ENCODE measurements around the gene PPP6R2.

GRCh38 chr22:50360578-50360977, 17.5 kb downstream of the PPP6R2 start:
- TF ChIP-seq, protein P1, sequence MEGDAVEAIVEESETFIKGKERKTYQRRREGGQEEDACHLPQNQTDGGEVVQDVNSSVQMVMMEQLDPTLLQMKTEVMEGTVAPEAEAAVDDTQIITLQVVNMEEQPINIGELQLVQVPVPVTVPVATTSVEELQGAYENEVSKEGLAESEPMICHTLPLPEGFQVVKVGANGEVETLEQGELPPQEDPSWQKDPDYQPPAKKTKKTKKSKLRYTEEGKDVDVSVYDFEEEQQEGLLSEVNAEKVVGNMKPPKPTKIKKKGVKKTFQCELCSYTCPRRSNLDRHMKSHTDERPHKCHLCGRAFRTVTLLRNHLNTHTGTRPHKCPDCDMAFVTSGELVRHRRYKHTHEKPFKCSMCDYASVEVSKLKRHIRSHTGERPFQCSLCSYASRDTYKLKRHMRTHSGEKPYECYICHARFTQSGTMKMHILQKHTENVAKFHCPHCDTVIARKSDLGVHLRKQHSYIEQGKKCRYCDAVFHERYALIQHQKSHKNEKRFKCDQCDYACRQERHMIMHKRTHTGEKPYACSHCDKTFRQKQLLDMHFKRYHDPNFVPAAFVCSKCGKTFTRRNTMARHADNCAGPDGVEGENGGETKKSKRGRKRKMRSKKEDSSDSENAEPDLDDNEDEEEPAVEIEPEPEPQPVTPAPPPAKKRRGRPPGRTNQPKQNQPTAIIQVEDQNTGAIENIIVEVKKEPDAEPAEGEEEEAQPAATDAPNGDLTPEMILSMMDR (conservative IDR thresholded peaks at IDR 0.05): no peak
- no peak for TF ChIP-seq EZH2 (IDR thresholded peaks at IDR 0.05; ENCODE audit: low read depth)
